Astrocyte (in vitro differentiated cells and primary cell): Measurements from ENCODE around the gene ADGRF5.

Source experiments
- EZH2 ChIP-seq: IDR thresholded peaks from 2 replicates; pipeline ENCODE4 v1.6.1; 2012; ENCODE audit warnings: mild to moderate bottlenecking, low read length, inconsistent platforms; ENCODE audit not compliant: insufficient read depth
- TF ChIP-seq, protein P1 (sequence below): IDR thresholded peaks from 2 replicates; pipeline ENCODE4 v1.5.1; 2011; ENCODE audit warnings: low read depth, mild to moderate bottlenecking, inconsistent platforms, low read length, moderate library complexity; ENCODE audit not compliant: insufficient read depth

DNA sequence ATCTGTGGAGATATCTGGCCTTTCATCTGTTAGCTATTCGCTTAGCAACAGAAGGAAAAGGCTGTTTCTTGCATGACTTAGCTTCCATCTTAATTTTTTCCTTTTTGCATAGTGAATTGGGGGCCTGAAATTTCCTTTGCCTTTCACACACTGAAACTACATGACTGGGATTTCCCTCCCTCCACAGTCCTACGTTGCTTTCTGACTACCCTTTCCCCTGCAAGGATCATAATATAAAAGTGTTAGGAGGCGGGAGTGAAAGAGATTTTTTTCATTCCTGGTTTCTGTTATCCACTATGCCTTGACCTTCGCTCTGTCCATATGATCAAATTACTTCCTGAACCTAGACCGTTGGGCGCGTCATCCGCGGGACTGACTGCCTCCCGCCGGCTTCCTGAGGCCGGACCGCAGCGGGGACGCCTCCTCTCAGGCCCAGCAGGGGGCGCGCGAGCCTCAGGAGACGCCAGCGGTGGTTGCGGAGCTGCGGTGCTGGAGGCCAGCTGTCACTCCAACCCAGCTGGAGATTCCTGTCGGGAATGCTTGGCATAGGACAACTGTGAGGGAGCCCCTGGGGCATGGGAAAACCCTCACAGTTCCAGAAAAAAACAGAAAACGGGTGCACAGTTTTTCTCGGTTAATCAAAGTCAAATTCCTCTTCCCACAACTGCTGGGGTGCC lies 72.9 kb downstream of the ADGRF5 start:
- TF ChIP-seq, protein P1, sequence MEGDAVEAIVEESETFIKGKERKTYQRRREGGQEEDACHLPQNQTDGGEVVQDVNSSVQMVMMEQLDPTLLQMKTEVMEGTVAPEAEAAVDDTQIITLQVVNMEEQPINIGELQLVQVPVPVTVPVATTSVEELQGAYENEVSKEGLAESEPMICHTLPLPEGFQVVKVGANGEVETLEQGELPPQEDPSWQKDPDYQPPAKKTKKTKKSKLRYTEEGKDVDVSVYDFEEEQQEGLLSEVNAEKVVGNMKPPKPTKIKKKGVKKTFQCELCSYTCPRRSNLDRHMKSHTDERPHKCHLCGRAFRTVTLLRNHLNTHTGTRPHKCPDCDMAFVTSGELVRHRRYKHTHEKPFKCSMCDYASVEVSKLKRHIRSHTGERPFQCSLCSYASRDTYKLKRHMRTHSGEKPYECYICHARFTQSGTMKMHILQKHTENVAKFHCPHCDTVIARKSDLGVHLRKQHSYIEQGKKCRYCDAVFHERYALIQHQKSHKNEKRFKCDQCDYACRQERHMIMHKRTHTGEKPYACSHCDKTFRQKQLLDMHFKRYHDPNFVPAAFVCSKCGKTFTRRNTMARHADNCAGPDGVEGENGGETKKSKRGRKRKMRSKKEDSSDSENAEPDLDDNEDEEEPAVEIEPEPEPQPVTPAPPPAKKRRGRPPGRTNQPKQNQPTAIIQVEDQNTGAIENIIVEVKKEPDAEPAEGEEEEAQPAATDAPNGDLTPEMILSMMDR: peak; percentile 71
- no peak for TF ChIP-seq EZH2
